GM21526 (cell line): ENCODE measurements around the gene SYK.
"Not testable (repeated sequence)": the region's sequence is repeated elsewhere in the genome, so short reads cannot be mapped to it uniquely, and the experiment has no call there.

Experiments used
- ATAC-seq: cut with Tn5 transposase; IDR thresholded peaks from one replicate; pipeline ENCODE4 v1.9.1; 2021; ENCODE audit warnings: moderate library complexity; ENCODE audit not compliant: unreplicated experiment, low FRiP score

SYK gene

DNA sequence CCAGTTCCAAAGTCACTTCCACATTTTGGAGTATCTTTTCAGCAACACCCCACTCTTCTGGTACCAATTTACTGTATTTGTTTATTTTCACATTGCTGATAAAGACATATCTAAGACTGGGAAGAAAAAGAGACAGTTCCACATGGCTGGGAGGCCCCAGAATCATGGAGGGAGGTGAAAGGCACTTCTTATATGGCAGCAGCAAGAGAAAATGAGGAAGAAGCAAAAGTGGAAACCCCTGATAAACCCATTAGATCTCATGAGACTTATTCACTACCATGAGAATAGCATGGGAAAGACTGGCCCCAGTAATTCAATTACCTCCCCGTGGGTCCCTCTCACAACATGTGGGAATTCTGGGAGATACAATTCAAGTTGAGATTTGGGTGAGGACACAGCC, 19.6 kb downstream of the SYK start:
- ATAC-seq = not testable (repeated sequence)

DNA sequence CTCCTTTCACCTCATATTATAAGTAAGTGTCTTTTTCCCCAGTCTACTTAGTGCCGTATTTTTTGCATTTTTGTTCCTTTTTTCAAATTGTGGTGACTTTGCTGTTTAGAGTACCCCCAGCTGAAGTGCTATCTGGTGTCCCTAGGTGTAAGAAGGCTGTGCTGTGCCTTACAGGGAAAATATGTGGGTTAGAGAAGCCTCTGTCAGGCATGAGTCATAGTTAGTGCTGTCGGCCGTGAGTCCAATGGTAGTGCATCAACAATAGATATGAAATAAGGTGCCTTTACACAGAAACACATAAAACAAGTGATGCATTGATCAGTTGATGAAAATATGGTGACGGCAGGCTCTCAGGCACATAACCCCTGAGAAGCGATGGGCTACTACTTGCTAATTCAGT, 20.1 kb downstream of the SYK start:
- ATAC-seq = no peak

DNA sequence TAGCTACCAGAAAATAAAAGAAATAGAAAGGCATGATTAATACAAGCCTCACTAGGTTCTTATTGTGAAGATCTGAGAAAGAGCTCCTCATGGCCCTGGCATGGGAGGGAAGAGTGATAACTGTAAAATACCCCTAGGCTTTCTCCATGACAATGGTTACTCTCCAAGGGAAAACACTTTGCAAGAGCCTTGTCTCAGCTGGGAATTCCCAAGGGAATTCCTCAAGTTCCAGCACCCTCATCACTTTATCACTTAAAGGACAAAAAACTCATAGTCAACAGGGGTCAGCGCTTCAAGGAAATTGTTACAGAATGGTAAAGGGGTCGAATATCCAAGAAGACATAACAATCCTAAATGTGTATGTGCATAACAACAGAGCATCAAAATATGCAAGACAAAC, 21.2 kb downstream of the SYK start:
- ATAC-seq = no peak

DNA sequence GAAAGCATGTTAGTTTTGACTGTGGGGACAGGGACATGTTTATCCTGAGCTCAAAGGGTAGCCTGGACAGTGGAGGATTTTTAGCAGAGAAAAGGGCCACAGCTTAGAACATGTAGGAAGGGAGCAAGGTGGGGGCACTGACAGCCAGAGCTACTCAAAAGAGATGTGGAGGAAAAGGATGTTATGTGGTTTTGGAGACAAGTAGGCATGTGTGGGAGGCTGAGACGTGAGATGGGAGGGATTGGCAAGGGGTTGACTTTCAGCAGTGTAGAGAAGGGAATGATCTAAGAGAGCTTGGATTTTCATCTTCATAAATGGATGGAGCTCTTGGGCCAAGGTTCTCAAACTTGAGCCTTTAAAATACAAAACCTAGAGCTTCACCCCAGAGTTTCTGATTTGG, 24.0 kb downstream of the SYK start:
- ATAC-seq = no peak

DNA sequence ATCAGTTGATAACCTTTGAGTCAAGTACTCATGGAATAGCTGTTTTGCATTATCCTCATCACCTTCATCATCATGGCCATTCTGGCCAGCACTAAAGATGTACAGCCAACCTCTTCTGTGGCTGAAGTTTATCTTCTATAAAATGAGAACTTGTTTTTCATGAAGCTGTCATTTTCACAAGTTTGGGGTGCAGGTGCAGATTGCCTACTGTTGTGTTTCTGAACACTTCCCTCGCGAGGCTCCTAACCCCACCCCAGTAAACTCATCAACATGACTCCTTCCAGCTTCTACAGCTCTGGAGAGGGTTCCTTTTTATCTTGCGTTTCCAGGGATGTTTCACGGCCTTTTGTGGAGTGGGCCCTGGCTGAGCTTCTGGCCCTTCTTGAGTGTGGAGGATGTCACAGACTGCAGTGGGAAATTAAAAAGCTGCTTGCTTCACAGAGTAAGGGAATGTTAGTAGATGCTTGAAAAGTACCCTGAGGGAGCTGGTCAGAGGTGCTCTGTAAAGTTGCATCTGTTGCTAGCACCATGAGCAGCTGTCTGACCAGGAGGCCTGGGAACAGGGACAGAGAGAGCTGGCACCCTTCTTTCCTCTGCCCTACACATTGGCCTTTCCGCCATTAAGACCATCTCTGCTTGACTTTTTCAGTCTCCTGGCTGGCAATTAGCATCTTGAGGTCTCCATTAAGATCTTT, 24.9 kb downstream of the SYK start:
- no peak for ATAC-seq

DNA sequence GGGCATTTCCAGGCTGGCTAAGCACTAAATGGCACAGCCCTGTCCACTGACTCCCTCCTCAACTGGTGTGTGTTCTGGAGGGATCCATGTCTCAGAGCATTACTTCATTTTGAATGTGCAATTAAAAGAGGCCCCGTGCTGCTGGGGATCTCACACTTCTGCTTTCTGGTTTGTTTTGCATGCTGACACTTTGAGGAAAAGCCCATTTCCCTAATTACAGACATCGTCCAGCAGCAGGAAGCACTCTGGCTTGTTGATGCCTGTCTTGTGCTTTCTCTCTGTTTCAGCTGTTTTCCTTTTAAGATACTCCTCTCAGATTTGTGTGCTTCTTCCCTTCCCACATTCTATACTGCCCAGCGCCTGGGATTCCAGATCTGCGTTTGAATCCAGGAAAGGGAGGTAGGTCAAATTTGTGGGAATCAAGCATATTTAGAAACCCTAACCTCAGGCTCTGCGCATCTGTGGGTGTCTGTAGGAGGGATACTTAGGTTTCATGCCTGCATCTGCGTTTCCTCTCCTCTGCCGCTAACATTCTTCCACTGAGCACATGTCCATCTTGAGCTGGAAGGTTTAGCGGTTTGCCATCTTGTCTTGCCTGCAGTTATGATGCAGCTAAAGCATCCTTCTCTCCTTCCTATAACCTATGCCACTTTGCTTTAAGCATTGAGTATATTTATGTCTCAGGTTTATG, 25.7 kb downstream of the SYK start:
- peak; percentile 53 for ATAC-seq

DNA sequence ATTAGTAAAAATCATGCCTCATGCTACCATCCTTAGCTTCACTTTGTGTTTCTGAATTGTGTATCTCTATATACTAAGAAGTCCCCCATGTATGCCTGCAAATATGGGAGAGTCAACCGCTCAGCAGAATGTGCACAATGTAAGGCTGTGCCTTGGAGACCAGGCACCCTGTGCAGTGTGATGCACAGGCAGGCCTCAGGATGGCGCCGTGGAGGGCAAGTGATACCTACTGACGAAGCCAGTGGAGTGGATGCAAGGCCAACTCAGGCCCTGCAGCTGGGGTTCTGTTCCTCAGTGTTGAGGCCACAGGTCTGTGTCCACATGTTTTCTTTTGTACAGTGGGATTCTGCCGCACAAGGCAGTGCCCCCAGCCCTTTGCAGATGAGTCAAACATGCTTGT, 28.4 kb downstream of the SYK start:
- no peak for ATAC-seq

DNA sequence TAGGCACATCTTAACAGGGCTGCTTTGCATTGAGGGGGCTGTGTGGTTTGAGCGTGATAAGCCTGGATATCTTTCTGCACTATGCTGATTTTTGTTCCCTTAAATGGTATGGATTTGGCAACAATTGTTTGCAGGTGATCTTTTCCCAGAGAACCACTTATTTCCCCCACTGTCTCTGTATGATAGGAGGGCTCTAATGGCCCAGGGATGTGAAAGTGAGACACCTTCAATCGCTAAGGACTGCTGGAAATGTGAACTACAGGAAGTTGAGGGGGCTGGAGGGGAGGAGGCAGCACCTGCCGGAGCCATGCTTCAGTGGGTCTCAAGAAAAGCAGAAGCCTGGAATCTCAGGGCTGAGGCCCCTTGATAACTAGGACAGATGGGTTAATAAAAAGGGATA, 29.4 kb downstream of the SYK start:
- ATAC-seq = peak; percentile 37

DNA sequence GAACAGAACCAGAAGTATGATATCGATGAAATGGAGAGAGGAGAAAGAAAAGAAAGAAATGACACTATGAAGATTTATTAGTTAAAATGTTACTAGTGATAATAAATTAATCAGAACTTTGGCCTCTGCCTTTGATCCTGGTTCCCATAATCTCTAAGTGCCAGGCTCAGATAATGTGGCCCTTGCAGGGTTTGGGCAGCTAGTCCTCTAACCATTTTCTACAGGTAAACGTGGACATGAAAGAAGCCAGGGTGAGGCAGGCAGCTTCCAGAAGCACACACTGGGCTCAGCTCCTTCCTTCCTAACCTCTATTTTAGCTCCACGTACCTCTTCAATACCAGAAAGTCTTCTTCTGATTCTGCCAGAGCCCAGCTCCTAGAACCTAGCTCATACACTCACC, 30.6 kb downstream of the SYK start:
- no peak for ATAC-seq

DNA sequence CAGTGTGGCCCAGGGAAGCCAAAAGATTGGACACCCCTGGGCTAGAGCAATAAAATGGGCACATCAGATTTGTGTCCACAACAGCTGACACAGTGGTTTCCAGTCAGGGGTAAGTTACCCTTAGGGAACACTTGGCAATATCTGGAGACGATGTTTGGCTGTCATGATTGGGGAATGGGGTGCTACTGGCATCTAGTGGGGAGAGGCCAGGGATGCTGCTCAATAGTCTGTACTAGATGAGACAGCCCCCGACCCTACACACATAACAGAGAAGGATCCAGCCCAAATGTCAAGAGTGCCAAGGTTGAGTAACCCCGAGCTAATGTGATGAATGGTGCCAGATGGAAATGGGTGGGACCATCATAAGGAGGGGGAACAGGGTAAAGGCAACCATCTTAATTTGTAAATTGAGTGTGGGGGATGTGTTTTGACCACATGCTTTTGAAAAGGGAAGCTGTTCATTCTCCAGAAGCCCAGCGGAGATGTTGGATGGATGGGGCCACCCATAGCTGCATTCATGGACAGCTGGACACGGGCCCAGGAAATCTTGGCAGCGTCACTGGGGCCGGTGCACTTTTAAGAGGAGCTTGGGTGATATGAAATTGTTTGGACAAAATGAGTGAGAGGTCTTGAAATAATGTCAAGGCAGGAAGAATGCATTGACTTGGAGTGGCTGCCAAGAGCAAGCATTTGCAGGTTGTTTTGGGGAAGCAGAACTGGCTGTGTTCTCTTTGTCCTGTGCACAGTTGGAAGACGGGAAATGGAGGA, 33.4 kb downstream of the SYK start:
- ATAC-seq = no peak

DNA sequence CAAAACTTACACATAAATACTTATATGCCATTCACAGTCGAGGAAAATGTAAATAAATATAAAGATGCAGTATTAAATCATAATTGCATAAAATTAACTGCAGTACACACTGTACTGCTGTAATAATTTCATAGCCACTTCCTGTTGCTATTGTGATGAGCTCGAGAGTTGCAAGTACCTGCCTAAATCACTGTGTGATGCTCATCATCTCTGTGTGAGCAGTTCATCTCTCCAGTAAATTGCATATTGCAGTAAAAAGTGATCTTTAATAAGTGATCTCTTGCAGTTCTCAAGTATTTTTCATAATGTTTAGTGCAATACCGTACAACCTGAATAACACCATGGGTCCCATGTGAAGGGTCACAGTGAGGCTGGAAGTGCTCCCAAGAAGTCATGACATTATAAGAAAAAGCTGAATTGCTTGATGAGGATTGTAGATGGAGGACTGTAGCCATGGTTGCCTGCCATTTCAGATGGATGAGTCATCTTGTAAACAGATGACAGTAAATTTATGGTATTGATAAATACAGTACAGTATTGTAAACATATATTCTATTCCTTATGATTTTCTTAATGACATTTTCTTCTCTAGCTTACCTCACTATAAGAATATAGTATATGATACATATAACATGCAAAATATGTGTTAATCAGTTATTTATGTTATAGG, 34.9 kb downstream of the SYK start:
- no peak for ATAC-seq

DNA sequence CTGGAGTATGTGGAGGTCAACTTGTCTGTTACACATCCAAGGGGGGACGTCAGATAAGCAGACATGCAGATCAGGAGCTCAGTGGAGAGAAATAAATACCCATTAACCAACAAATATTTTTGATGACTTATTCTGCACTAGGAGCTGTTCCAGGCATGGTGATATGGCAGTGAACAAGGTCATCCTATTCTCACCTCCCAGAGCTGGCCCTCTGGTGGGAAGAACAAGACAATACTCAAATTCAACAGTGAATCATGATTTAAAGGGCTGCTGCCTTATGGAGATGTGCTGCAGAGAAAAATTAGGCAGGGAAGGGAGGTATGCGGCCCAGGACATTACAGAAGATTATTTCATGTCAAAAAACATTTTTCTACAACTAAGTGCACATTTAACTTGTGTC, 36.5 kb downstream of the SYK start:
- no peak for ATAC-seq

DNA sequence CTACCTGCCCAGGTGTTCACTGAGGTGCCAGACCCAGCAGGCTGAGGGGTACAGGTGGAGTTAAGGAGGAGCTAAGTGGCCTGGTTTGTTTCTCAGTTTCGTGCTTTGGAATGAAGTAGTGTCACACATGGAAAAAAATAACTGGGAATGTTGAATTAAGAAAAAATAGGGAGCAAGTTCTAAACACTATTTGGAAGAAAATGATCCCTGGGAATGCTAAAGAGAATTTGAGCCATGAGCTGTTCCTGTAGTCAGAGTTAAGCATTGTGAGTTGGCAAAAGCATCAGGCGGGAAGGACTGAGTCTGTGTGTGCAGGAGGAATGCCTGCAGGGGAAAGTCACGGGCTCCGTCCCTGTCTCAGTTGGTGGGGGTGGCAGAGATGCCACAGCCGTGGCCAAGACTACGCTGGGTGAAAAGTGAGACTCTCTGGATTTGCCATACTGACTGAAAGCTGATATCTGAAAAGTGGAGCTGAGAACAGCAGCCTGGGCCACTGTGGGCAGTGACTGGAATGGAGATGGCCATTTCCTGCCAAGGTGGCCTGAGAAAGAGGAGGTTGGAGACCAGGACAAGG, 37.0 kb downstream of the SYK start:
- no peak for ATAC-seq

DNA sequence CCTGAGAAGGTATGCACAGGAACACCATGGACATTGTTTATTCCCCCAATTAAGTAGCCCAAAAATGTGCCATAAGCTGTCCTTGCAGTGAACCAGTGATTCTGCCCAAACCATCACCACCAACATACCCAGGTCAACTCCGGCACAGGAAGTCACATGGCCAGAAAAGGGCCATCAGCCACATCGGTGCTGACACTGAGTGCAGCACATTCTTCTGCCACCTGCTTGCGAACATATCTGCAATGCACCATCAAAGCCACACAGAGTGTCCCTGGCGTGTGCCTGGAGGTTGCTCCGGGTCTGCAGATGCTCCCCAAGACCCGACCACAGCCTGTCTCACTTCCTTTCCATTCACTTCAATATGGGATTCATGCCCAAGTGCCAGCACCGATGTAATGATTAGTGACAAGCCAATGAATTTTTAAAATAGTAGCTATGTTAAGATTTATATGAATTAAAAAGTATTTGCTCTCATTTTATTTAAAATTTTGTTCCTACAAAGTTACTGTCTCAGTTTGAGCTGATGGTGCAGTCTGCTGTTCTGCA, 37.6 kb downstream of the SYK start:
- no peak for ATAC-seq

DNA sequence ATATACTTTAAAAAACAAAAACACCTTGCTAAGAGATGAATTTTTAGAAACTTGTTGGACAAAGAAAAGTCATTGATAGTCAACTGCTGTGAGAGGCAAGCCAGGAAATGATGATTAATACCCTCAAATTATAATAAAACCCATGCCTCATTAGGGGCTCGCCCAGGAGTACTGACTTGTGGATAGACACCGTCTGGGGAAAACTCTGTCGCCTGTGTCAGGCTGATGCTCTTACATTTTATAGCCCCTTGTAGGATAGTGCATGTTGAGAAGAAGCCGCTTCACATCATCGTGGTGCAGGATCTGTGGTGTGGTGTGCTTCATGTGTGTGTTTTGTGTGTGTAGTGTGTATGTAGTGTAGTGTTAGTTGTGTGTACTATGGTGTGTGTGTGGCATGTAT, 39.1 kb downstream of the SYK start:
- ATAC-seq = no peak

DNA sequence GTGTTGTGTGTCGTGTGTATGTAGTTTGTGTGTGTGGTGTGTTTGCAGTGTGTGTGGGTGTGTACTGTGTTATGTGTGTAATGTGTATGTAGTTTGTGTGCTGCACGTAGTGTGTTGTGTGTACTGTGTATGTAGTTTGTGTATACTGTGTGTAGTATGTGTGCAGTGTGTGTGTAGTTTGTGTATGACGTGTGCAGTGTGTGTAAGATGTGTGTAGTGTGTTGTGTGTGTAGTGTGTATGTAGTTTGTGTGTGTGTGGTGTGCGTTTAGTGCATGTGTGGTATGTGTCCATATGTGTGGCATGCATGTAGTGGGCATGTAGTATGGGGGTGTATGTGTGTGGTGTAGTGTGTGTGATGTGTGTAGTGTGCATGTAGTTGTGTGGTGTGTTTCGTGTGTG, 39.6 kb downstream of the SYK start:
- no peak for ATAC-seq

DNA sequence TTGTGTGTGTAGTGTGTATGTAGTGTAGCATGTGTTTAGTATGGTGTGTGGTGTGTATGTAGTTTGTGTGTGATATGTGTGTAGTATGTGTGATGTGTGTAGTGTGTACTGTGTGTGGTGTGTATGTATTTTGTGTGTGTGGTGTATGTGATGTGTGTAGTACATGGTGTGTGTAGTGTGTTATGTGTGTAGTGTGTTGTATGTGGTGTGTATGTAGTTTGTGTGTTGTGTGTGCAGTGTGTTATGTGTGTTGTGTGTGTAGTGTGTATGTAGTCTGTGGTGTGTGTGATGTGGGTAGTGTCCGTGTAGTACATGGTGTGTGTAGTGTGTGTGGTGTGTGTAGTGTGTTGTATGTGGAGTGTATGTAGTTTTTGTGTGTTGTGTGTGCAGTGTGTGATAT, 40.0 kb downstream of the SYK start:
- no peak for ATAC-seq

DNA sequence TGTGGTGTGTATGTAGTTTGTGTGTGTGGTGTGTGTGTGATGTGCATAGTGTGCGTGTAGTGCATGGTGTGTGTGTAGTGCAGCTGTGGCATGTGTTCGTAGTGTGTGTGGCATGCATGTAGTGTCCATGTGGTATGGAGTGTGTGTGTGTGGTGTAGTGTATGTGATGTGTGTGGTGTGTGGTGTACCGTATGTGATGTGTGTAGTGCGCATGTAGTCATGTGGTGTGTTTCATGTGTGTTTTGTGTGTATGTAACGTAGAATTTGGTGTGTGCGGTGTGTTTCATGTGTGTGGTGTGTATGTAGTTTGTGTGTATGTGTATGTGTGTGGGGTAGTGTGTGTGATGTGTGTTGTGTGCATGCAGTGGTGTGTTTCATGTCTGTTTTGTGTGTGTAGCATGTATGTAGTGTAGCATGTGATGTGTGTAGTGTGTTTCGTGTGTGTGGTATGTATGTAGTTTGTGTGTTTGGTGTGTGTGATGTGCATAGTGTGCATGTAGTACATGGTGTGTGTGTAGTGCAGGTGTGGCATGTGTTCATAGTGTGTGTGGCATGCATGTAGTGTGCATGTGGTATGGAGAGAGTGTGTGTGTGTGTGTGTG, 40.7 kb downstream of the SYK start:
- no peak for ATAC-seq

DNA sequence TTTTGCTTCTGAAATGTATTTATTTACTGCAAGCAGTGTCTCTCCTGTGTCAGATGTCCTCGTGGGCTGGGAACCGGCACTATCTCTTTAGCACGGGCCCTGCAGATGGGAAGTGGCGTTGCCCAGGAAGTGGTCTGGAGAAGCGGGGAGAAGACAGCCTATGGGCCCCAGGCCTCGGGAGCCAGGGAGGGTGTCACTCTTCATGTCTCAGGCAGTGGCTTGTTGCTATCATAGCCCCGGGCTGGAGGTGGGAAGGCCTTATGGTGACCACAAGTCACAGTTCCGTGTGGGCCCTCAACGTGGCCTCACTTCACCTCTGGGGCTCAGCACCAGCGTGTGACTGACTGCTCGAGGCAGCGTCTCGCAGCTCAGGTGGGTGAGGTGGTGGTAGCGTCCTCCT, 41.4 kb downstream of the SYK start:
- ATAC-seq = no peak

DNA sequence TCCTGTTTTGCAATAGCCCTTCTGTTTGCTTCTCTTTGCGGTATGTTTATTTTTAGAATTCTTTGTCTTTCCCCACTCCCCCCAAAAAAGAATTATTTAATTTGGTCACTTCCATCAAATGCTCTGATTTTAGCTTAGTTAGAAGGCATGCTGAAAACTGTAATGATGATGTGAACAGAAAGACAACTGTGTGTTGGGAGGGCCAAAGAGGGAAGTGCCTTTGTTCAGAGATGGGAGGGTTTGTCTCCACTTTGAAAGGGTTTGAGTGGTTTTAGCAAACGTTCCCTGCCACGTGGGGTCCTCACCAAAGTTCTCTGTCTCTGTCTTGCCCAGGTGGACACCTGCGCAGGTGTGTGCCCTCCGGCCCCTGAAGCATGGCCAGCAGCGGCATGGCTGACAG, 41.9 kb downstream of the SYK start:
- ATAC-seq = no peak
